ENCODE measurements around the gene HIVEP1. TPM values are rescaled to one million over a fixed set of nuclear protein-coding genes. Genes with fewer than 3 reads are reported as not detected.

HIVEP1 gene
- total RNA-seq, 6 donors from 2014 or later = 22.9 to 48.5 (median 30.4) TPM

DNA sequence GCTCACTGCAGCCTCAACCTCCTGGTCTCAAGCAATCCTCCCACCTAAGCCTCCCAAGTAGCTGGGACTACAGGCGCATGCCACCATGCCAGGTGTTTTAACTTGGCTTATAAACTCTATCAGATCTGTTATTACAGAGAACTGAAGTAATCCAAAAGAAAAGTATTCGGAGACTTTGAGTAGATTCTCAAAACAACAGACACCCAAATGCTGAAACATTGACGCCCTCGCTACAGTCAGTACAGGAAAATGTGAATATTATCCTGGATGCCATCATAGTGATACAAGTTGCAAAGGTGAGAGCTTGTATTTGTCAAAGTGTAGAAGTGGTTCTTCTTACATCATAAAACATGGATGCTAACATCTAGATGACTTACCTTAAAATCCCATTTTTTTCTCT lies 169.4 kb downstream of the HIVEP1 start:
- TF ChIP-seq, protein P1, sequence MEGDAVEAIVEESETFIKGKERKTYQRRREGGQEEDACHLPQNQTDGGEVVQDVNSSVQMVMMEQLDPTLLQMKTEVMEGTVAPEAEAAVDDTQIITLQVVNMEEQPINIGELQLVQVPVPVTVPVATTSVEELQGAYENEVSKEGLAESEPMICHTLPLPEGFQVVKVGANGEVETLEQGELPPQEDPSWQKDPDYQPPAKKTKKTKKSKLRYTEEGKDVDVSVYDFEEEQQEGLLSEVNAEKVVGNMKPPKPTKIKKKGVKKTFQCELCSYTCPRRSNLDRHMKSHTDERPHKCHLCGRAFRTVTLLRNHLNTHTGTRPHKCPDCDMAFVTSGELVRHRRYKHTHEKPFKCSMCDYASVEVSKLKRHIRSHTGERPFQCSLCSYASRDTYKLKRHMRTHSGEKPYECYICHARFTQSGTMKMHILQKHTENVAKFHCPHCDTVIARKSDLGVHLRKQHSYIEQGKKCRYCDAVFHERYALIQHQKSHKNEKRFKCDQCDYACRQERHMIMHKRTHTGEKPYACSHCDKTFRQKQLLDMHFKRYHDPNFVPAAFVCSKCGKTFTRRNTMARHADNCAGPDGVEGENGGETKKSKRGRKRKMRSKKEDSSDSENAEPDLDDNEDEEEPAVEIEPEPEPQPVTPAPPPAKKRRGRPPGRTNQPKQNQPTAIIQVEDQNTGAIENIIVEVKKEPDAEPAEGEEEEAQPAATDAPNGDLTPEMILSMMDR (IDR thresholded peaks at IDR 0.05) = no peak
- TF ChIP-seq POLR2AphosphoS5 (IDR thresholded peaks at IDR 0.05) = no peak
- no peak for TF ChIP-seq POLR2A (IDR thresholded peaks at IDR 0.05)
- no peak for TF ChIP-seq EP300 (IDR thresholded peaks at IDR 0.05)
- ATAC-seq (ENCODE audit: low FRiP score in 2 of 2) (no peak), DNase-seq (no peak)
- no peak overlapping the region for H3K4me3 ChIP-seq
- H3K4me1 ChIP-seq = no peaks in the 10 kb centered on the region
- H3K9me3 ChIP-seq = no peaks in the 10 kb centered on the region
- no peak overlapping the region for H3K27ac ChIP-seq
- no peaks in the 10 kb centered on the region for H3K36me3 ChIP-seq
- WGBS, 2 donors = 96 to 97% methylated on average over 4 of the region's 4 CpGs
- no peaks in the 10 kb centered on the region for H3K27me3 ChIP-seq

DNA sequence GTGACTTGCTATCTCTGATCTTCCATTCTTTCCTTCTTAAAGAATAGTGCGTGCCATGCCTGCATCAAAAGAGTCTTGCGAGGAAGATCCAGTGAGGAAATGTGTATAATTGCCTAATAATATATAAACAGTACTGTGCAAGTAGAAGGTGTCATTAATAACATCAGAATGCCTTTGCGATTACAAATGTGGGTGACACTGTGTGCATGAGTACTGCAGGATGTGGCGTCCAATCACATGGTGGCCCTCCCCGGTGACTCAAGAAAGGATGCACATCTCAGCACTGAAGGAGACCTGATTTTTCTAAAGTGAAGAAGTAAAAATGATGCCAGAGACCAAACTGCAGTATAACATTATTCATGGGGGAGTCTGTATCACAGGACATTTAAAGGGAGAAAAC lies 170.6 kb downstream of the HIVEP1 start:
- H3K27me3 ChIP-seq = no peaks in the 10 kb centered on the region
- H3K36me3 ChIP-seq = no peaks in the 10 kb centered on the region
- ATAC-seq (ENCODE audit: low FRiP score in 2 of 2) (no peak), DNase-seq (no peak)
- no peak overlapping the region for H3K4me3 ChIP-seq
- no peak overlapping the region for H3K27ac ChIP-seq
- H3K9me3 ChIP-seq = no peaks in the 10 kb centered on the region
- TF ChIP-seq POLR2AphosphoS5 (IDR thresholded peaks at IDR 0.05) (no peak), EP300 (IDR thresholded peaks at IDR 0.05) (no peak), POLR2A (IDR thresholded peaks at IDR 0.05) (no peak)
- TF ChIP-seq, protein P1 (IDR thresholded peaks at IDR 0.05) = no peak
- no peaks in the 10 kb centered on the region for H3K4me1 ChIP-seq
- 76 to 81% methylated on average over 5 of the region's 5 CpGs for whole genome bisulfite sequencing, 2 donors

DNA sequence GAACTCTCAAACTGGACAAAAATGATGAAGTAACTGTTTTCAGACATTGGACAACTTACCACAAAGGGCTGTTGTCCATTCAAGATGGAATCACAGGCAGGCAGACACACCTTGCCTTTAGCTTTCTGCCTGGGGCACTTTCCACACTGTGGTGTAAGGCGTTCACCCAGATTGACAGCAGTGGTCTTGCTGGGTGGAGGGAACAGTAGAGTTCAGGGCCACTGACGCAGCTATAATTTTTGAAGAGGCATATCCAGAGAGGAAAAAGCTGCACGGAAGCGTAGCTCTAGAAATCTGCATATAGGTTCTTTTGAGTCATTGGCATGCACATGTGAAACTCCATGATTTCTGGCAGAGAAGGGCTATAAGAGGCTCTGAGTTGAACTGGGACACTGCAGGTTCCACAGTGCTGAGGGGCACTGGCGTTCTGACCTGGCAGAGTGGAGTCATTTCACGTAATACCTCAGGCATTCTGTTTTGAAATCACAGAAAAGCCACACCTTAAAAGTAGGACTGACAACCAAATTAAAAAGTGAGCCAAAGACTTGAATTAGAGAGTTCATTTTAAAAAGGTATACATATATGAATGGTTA lies 173.1 kb downstream of the HIVEP1 start:
- WGBS, 2 donors = 92 to 98% methylated on average over 6 of the region's 6 CpGs
- H3K27ac ChIP-seq = no peak overlapping the region
- H3K27me3 ChIP-seq = no peaks in the 10 kb centered on the region
- ATAC-seq (ENCODE audit: low FRiP score in 2 of 2) (no peak), DNase-seq (no peak)
- no peaks in the 10 kb centered on the region for H3K36me3 ChIP-seq
- no peak overlapping the region for H3K4me3 ChIP-seq
- TF ChIP-seq EP300 (IDR thresholded peaks at IDR 0.05) (no peak), POLR2AphosphoS5 (IDR thresholded peaks at IDR 0.05) (no peak), POLR2A (IDR thresholded peaks at IDR 0.05) (no peak)
- TF ChIP-seq, protein P1 (IDR thresholded peaks at IDR 0.05) = no peak
- no peaks in the 10 kb centered on the region for H3K4me1 ChIP-seq
- H3K9me3 ChIP-seq = no peaks in the 10 kb centered on the region

DNA sequence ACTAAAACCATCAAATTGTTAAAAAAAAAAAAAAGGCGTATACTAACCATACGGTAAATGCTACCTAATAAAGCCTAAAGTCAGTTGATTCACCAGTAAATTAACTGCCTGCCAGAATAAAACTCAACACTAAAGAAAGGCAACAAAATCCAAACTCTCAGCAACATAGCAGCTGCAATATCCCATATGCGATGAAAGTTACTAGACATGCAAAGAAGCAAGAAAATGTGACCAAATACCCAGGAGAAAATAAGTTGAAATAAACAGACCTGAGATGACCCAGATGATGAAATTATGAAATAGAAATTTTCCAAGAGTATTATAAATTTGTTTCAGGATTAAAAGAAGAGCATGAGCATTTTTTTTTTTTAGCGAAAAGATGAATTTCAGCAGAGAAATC lies 174.4 kb downstream of the HIVEP1 start:
- Histone ChIP-seq H3K27ac (no peak overlapping the region), H3K27me3 (no peaks in the 10 kb centered on the region), H3K4me3 (no peak overlapping the region), H3K9me3 (no peaks in the 10 kb centered on the region), H3K36me3 (no peaks in the 10 kb centered on the region), H3K4me1 (no peaks in the 10 kb centered on the region)
- DNase-seq (no peak), ATAC-seq (ENCODE audit: low FRiP score in 2 of 2) (no peak)
- no peak for TF ChIP-seq EP300 (IDR thresholded peaks at IDR 0.05)
- TF ChIP-seq POLR2A (IDR thresholded peaks at IDR 0.05) = no peak
- no peak for TF ChIP-seq POLR2AphosphoS5 (IDR thresholded peaks at IDR 0.05)
- TF ChIP-seq, protein P1 (IDR thresholded peaks at IDR 0.05) = no peak
- WGBS, 2 donors = 70 to 77% methylated on average over 4 of the region's 4 CpGs

DNA sequence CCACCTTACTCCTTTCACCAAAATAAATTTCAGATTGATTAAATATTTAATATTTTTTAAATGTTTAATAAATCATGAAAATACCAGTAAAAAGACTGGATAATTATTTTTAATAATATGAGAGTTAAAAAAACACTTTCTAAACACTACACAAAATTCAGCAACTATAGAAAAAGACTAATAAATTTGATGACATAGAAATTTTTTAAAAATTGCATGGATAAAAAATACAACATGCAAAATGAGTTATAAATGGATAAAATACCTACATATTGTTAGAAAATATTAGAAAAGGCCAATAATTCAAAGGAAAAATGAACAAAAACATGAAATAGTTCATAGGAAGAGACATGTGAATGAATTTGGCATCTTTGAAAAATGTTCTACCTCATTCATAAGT lies 177.0 kb downstream of the HIVEP1 start:
- H3K27me3 ChIP-seq = no peaks in the 10 kb centered on the region
- H3K9me3 ChIP-seq = no peaks in the 10 kb centered on the region
- no peak for DNase-seq
- no peaks in the 10 kb centered on the region for H3K4me1 ChIP-seq
- H3K27ac ChIP-seq = no peak overlapping the region
- no peak for TF ChIP-seq POLR2A (IDR thresholded peaks at IDR 0.05)
- no peak for TF ChIP-seq EP300 (IDR thresholded peaks at IDR 0.05)
- TF ChIP-seq, protein P1 (IDR thresholded peaks at IDR 0.05) = no peak
- no peak for TF ChIP-seq POLR2AphosphoS5 (IDR thresholded peaks at IDR 0.05)
- H3K4me3 ChIP-seq = no peak overlapping the region
- H3K36me3 ChIP-seq = no peaks in the 10 kb centered on the region
- ATAC-seq (ENCODE audit: low FRiP score in 2 of 2) = no peak

Data from upper lobe of left lung (tissue), 6 donors.